Parathyroid adenoma (tissue), 2 donors: ENCODE results near the gene MS4A18.

Experiments
- H2AFZ ChIP-seq: fragments of 300-600 bp; sonication (generic); one replicate; pipeline ENCODE4 v1.7.0; 2017; ENCODE audit warnings: antibody characterized with exemption, mild to moderate bottlenecking
- H3K27ac ChIP-seq: fragments of 300-600 bp; sonication (generic); one replicate; pipeline ENCODE4 v1.7.0; 2017
- H3K27me3 ChIP-seq: fragments of 300-600 bp; sonication (generic); one replicate; pipeline ENCODE4 v1.7.0; 2017; ENCODE audit warnings: low read length; ENCODE audit not compliant: control insufficient read depth, insufficient read depth
- H3K36me3 ChIP-seq: fragments of 300-600 bp; sonication (generic); one replicate; pipeline ENCODE4 v1.7.0; 2017; ENCODE audit warnings: low read length; ENCODE audit not compliant: control insufficient read depth, insufficient read depth
- H3K4me1 ChIP-seq: fragments of 300-600 bp; sonication (generic); one replicate; pipeline ENCODE4 v1.7.0; 2017; ENCODE audit warnings: control low read depth
- H3K4me2 ChIP-seq: fragments of 300-600 bp; sonication (generic); one replicate; pipeline ENCODE4 v1.7.0; 2017; ENCODE audit warnings: low read length
- H3K4me3 ChIP-seq: fragments of 300-600 bp; sonication (generic); one replicate; pipeline ENCODE4 v1.7.0; 2017; ENCODE audit warnings: low read depth, low read length
- H3K79me2 ChIP-seq: fragments of 300-600 bp; sonication (generic); one replicate; pipeline ENCODE4 v1.7.0; 2017; ENCODE audit warnings: control low read depth
- H3K9ac ChIP-seq: fragments of 300-600 bp; sonication (generic); one replicate; pipeline ENCODE4 v1.7.0; 2017; ENCODE audit warnings: mild to moderate bottlenecking
- H3K9me3 ChIP-seq: fragments of 300-600 bp; sonication (generic); one replicate; pipeline ENCODE4 v1.7.0; 2017; ENCODE audit warnings: low read length; ENCODE audit not compliant: control insufficient read depth
- TF ChIP-seq, protein P1 (sequence below): fragments of 300-600 bp; sonication (generic); IDR thresholded peaks from one replicate; pipeline ENCODE4 v1.7.0; 2017; ENCODE audit warnings: antibody characterized with exemption, mild to moderate bottlenecking
- donor health status: primary hyperparathyroidism.

MS4A18 gene

DNA sequence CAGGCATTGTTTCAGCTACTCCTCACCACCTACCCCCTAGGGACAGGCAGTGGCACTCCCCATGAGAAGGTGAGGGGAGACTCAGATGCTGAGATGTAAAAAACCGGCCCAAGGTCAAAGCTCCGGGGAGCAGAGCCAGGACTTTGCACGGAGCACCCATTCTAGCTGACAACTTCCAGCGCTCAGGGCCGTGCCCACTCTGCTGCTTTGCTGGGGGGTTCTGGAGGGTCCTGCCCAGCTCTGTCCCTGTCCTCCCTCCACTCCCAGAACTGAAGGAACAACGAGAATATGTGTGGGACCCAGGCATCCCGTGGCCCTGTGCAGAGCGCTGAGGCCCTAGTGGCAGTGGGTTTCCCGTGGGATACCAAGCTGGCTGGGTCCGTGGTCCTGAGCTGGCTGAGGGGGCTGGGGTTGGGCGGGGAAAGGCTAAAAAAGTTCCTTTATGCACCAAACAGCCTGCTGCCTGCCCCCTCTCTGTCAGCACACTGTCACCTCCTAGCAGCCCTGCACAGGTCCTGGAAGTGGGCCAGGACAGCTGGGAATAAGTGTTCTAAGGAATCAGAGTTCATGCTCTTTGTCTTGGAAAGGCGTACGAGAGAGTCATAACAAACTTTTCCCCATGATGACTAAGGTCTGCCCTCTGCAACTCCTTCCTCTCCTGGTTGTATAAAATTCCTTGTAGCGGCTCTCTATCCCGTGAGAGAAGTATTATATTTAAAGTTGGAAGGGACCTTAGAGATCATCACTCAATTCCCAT is 62.5 kb downstream of the MS4A18 start:
- Histone ChIP-seq H3K27ac (no peak overlapping the region), H3K79me2 (no peaks in the 10 kb centered on the region), H3K4me3 (no peak overlapping the region), H3K9ac (no peak overlapping the region), H2AFZ (no peak overlapping the region), H3K36me3 (no peaks in the 10 kb centered on the region), H3K4me2 (no peak overlapping the region), H3K9me3 (no peaks in the 10 kb centered on the region), H3K4me1 (no peaks in the 10 kb centered on the region), H3K27me3 (no peaks in the 10 kb centered on the region)
- TF ChIP-seq, protein P1, sequence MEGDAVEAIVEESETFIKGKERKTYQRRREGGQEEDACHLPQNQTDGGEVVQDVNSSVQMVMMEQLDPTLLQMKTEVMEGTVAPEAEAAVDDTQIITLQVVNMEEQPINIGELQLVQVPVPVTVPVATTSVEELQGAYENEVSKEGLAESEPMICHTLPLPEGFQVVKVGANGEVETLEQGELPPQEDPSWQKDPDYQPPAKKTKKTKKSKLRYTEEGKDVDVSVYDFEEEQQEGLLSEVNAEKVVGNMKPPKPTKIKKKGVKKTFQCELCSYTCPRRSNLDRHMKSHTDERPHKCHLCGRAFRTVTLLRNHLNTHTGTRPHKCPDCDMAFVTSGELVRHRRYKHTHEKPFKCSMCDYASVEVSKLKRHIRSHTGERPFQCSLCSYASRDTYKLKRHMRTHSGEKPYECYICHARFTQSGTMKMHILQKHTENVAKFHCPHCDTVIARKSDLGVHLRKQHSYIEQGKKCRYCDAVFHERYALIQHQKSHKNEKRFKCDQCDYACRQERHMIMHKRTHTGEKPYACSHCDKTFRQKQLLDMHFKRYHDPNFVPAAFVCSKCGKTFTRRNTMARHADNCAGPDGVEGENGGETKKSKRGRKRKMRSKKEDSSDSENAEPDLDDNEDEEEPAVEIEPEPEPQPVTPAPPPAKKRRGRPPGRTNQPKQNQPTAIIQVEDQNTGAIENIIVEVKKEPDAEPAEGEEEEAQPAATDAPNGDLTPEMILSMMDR: no peak

DNA sequence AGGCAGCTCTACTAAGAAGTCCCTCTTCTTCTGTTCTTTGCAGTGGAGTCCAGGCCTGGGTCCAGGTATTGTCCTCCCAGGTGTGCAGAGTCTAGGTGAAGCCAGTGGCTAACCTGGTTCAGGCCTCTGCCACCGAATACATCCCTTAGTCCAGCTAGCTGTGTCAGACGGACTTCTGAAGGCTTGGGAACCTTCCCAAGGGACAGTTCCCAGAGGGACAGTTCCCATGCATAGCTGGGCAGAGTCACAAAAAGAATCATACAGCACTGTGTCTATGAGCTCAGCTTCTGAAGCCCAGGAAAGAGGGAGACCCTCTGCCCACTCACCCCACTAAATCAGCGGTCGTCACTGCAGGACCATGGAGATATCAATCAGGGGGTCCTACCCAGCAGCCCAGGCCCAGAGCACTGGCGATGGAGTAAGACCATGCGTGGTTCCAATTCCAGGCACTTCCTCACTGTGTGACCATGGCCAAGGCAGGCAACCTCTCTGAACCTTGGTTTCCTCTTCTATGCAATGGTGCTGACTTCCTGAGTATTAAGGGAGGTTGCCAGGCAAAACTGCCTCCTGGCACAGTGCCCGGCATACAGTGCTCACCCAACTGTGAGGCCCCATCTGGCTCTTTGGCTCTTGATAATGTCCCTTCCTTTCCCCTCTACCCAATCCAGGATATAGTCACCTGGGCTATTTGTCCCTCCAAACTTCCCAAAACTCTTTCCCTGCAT is 64.0 kb downstream of the MS4A18 start:
- Histone ChIP-seq H2AFZ (no peak overlapping the region), H3K27ac (no peak overlapping the region), H3K79me2 (no peaks in the 10 kb centered on the region), H3K9me3 (no peaks in the 10 kb centered on the region), H3K36me3 (no peaks in the 10 kb centered on the region), H3K4me3 (no peak overlapping the region), H3K27me3 (no peaks in the 10 kb centered on the region), H3K9ac (no peak overlapping the region), H3K4me2 (no peak overlapping the region), H3K4me1 (no peaks in the 10 kb centered on the region)
- TF ChIP-seq, protein P1: no peak

DNA sequence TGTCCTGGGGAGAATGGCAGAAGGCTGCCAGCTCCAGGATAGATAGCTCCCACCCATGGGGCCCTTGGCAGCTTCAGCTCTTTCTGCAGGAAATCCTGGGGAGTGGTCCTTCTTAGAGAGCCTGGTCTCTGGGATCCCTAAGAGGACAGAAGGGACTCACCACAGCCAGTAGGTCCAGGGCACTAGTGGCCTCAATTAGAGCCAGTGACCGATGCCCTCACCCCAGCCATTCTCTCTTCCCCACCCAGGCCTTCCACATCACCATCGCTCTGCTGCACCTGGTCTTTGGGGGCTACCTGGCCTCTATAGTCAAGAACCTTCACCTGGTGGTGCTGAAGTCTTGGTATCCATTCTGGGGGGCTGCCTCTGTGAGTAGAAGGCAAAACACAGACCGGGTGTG is 66.2 kb downstream of the MS4A18 start:
- TF ChIP-seq, protein P1: no peak
- no peaks in the 10 kb centered on the region for H3K4me1 ChIP-seq
- H3K27ac ChIP-seq: no peak overlapping the region
- H3K4me2 ChIP-seq: no peak overlapping the region
- no peak overlapping the region for H2AFZ ChIP-seq
- no peak overlapping the region for H3K9ac ChIP-seq
- H3K27me3 ChIP-seq: no peaks in the 10 kb centered on the region
- no peaks in the 10 kb centered on the region for H3K9me3 ChIP-seq
- no peaks in the 10 kb centered on the region for H3K79me2 ChIP-seq
- H3K36me3 ChIP-seq: no peaks in the 10 kb centered on the region
- no peak overlapping the region for H3K4me3 ChIP-seq

DNA sequence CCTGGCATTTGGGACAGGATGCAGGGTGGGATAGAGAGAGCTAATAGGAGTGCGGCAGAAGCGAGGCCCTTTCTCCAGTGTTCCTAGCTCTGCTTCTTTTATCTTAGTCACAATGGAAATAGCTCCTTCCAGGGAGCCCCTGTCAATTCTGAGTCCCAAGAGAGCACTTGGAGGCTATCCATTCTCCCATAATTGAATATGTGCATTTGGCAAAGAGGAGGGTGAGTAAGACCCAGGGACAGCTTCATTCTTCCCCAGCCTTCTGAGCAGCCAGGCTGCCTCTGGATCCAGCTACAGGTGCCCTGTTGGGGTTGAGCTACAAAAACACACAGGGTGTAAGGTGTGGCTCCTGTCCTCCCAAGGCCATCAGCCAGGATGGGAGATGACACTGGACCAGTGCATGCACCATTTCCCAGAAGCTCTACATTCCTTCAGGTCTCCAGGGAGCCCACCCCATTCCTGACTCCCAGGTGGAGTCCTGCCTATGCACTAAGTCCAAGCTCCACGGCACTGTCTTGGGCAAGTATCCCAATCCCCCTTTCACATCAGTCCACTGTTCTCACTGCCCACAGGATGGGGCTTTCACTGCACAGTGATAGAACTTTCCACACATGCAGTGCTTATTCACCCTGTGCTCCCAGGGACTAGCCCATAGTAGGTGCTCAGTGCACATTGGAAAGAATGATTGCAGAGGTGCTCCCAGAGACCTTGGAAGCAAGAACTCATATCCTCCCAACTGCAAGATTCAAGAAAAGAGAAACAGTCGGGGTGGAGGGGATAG is 66.8 kb downstream of the MS4A18 start:
- Histone ChIP-seq H3K9ac (no peak overlapping the region), H2AFZ (no peak overlapping the region), H3K27me3 (no peaks in the 10 kb centered on the region), H3K4me2 (no peak overlapping the region), H3K79me2 (no peaks in the 10 kb centered on the region), H3K4me1 (no peaks in the 10 kb centered on the region), H3K9me3 (no peaks in the 10 kb centered on the region), H3K36me3 (no peaks in the 10 kb centered on the region), H3K4me3 (no peak overlapping the region), H3K27ac (no peak overlapping the region)
- TF ChIP-seq, protein P1: no peak
